Panc1 (cell line): ENCODE measurements around the gene CACNA1C. TPM values are rescaled to one million over a fixed set of nuclear protein-coding genes. Genes with fewer than 3 reads are reported as not detected.

Experiments used
- ATAC-seq: fragments of 200-7000 bp; cut with Tn5 transposase; 2 replicates; pipeline ENCODE4 v1.9.1; 2020; ENCODE audit warnings: mild to moderate bottlenecking, moderate library complexity
- BruUV-seq: library from RNA; stranded (reverse); fragments of 400-500 nt; replicated peaks from 2 replicates; lab custom pipeline; 2021; lab: Mats Ljungman, UMichigan
- CTCF ChIA-PET: fragments of 300-600 bp; sonication (Branson Sonifier 250); formaldehyde crosslinking; loops from one replicate; lab custom pipeline; 2022; ENCODE audit warnings: antibody characterized with exemption; lab: Charles Lee
- POLR2A ChIA-PET: fragments of 300-600 bp; sonication (Branson Sonifier 250); formaldehyde crosslinking; loops from one replicate; lab custom pipeline; 2022; ENCODE audit warnings: antibody characterized with exemption; lab: Charles Lee
- DNase-seq: peaks from one replicate; pipeline ENCODE4 v3.0.0-alpha.2; 2010; ENCODE audit warnings: low read depth, low spot score
- H3K27ac ChIP-seq: 2 replicates; pipeline ENCODE4 v1.5.1; 2011; ENCODE audit warnings: mild to moderate bottlenecking, low read length, inconsistent platforms
- H3K27me3 ChIP-seq: fragments of 200-500 bp; sonication (Bioruptor generic); 2 replicates; pipeline ENCODE4 v1.6.0; 2014; ENCODE audit warnings: low read length, inconsistent platforms; ENCODE audit not compliant: control insufficient read depth, insufficient read depth
- H3K36me3 ChIP-seq: fragments of 200-500 bp; sonication (Bioruptor generic); 2 replicates; pipeline ENCODE4 v1.5.1; 2014; ENCODE audit warnings: inconsistent platforms, mild to moderate bottlenecking, low read length, moderate library complexity; ENCODE audit not compliant: control insufficient read depth, insufficient read depth
- H3K4me1 ChIP-seq: 2 replicates; pipeline ENCODE4 v1.5.1; 2011; ENCODE audit warnings: inconsistent platforms, mild to moderate bottlenecking, low read length, moderate library complexity; ENCODE audit not compliant: control insufficient read depth, insufficient read depth
- H3K4me3 ChIP-seq, 2 experiments: 2 replicates each; pipeline ENCODE4 v1.5.1; 2011 to 2012; ENCODE audit warnings: low read depth in 2 of 2, low read length in 2 of 2, mild to moderate bottlenecking in 2 of 2, inconsistent platforms in 1 of 2, moderate library complexity in 1 of 2
- H3K9me3 ChIP-seq: fragments of 200-500 bp; sonication (Bioruptor generic); 2 replicates; pipeline ENCODE4 v1.5.1; 2014; ENCODE audit warnings: low read depth, mild to moderate bottlenecking, inconsistent platforms, low read length, moderate library complexity; ENCODE audit not compliant: control insufficient read depth, insufficient read depth
- CTCF ChIP-seq: fragments of 450-650 bp; IDR thresholded peaks from 2 replicates; pipeline ENCODE4 v1.5.1; 2017; ENCODE audit warnings: mild to moderate bottlenecking
- POLR2AphosphoS5 ChIP-seq: IDR thresholded peaks from 2 replicates; pipeline ENCODE4 v1.6.1; 2012; ENCODE audit warnings: mild to moderate bottlenecking, low read depth, low read length, moderate library complexity
- SIN3A ChIP-seq: IDR thresholded peaks from 2 replicates; pipeline ENCODE4 v1.6.1; 2012; ENCODE audit warnings: low read depth, mild to moderate bottlenecking, low read length, moderate library complexity, borderline replicate concordance; ENCODE audit not compliant: insufficient read depth
- TCF7L2 ChIP-seq: IDR thresholded peaks from 2 replicates; pipeline ENCODE4 v1.6.1; 2011; ENCODE audit warnings: mild to moderate bottlenecking, low read depth, low read length, inconsistent platforms
- in situ Hi-C: cut with HindIII; loops from 2 replicates; pipeline ENCODE4 v1.10.0; 2016; ENCODE audit warnings: low sequenced_read_pairs, low pct_unique_long_range_greater_than_20kb
- intact Hi-C: fragments of 100-400 bp; cut with micrococcal nuclease; formaldehyde crosslinking; loops from one replicate; pipeline ENCODE4 v1.10.0; 2022; ENCODE audit not compliant: unreplicated experiment
- total RNA-seq: library from RNA; stranded (reverse); gene quantifications from one replicate; pipeline ENCODE4 v1.2.1, GENCODE V29; 2021; ENCODE audit not compliant: unreplicated experiment
- TF ChIP-seq, protein P1 (sequence below), 2 experiments: IDR thresholded peaks; 2 replicates each; pipeline ENCODE4 v1.6.1; 2011 to 2012; ENCODE audit warnings: low read depth in 2 of 2, control low read depth in 1 of 2, low read length in 1 of 2, mild to moderate bottlenecking in 1 of 2, moderate library complexity in 1 of 2; ENCODE audit not compliant: insufficient read depth in 1 of 2

Gene CACNA1C
- total RNA-seq, 1 experiment from 2014 or later = 0.03 TPM

DNA sequence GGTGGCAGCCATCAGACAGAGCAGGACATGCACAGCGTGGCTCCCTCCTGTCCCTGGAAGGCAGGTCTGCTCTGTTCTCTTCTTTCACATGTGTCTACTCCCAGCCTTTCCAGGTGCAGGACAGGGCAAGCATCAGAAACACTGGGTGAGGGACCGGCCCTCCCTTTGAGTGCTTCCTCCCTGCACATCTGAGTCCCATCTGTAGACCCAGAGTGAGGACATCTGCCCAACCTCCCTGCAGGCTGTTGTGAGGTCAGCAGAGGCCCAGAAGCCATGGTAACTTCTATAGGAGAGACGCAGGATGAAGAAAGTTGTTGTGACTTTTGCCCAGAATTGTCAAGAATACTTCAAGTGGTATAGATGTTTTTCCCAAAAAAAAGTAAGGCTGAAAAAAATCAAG is 282.7 kb downstream of the CACNA1C start:
- H3K4me1 ChIP-seq = no peaks in the 10 kb centered on the region
- no peak for DNase-seq
- no peaks in the 10 kb centered on the region for H3K27me3 ChIP-seq
- H3K9me3 ChIP-seq = no peaks in the 10 kb centered on the region
- TF ChIP-seq SIN3A (no peak), TCF7L2 (no peak)
- TF ChIP-seq, protein P1, sequence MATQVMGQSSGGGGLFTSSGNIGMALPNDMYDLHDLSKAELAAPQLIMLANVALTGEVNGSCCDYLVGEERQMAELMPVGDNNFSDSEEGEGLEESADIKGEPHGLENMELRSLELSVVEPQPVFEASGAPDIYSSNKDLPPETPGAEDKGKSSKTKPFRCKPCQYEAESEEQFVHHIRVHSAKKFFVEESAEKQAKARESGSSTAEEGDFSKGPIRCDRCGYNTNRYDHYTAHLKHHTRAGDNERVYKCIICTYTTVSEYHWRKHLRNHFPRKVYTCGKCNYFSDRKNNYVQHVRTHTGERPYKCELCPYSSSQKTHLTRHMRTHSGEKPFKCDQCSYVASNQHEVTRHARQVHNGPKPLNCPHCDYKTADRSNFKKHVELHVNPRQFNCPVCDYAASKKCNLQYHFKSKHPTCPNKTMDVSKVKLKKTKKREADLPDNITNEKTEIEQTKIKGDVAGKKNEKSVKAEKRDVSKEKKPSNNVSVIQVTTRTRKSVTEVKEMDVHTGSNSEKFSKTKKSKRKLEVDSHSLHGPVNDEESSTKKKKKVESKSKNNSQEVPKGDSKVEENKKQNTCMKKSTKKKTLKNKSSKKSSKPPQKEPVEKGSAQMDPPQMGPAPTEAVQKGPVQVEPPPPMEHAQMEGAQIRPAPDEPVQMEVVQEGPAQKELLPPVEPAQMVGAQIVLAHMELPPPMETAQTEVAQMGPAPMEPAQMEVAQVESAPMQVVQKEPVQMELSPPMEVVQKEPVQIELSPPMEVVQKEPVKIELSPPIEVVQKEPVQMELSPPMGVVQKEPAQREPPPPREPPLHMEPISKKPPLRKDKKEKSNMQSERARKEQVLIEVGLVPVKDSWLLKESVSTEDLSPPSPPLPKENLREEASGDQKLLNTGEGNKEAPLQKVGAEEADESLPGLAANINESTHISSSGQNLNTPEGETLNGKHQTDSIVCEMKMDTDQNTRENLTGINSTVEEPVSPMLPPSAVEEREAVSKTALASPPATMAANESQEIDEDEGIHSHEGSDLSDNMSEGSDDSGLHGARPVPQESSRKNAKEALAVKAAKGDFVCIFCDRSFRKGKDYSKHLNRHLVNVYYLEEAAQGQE (IDR thresholded peaks at IDR 0.05; ENCODE audit: insufficient read depth in 1 of 2, low read depth in 2 of 2, low read length in 1 of 2) = no peak
- H3K27ac ChIP-seq = no peak overlapping the region
- ATAC-seq = no peak
- CTCF ChIA-PET = no interaction called here
- POLR2A ChIA-PET = no interaction called here
- in situ Hi-C loops (no loop called here), intact Hi-C loops (no loop called here)
- no peak overlapping the region for H3K4me3 ChIP-seq
- no peaks in the 10 kb centered on the region for H3K36me3 ChIP-seq
- no TSS peak for BruUV-seq

- POLR2A ChIA-PET = no interaction called here
- TF ChIP-seq TCF7L2 = no peak
- TF ChIP-seq CTCF = no peak
- TF ChIP-seq SIN3A = no peak
- TF ChIP-seq, protein P1 (IDR thresholded peaks at IDR 0.05; ENCODE audit: insufficient read depth in 1 of 2, low read depth in 2 of 2, low read length in 1 of 2) = no peak
- TF ChIP-seq POLR2AphosphoS5 = no peak
- CTCF ChIA-PET = no interaction called here
- intact Hi-C loops = no loop called here
- no peaks in the 10 kb centered on the region for H3K4me1 ChIP-seq
- no TSS peak for BruUV-seq
- no peak for DNase-seq
- in situ Hi-C loops = no loop called here
- H3K4me3 ChIP-seq = no peak overlapping the region
- ATAC-seq = no peak
- H3K27me3 ChIP-seq = no peaks in the 10 kb centered on the region
- no peaks in the 10 kb centered on the region for H3K36me3 ChIP-seq
- H3K9me3 ChIP-seq = no peaks in the 10 kb centered on the region
- H3K27ac ChIP-seq = no peak overlapping the region
Measured at GRCh38 chr12:2335916-2336315, 283.1 kb downstream of the CACNA1C start.
